IPS-18c (cell line): ENCODE data around the gene LRRN4.
"Not testable (repeated sequence)": the region's sequence is repeated elsewhere in the genome, so short reads cannot be mapped to it uniquely, and the experiment has no call there.

Source experiments
- H3K4me3 ChIP-seq: 2 replicates; pipeline ENCODE4 v1.7.0; 2013; ENCODE audit warnings: low read depth, mild to moderate bottlenecking, low read length, moderate library complexity; ENCODE audit not compliant: insufficient read depth
- H3K9me3 ChIP-seq: one replicate; pipeline ENCODE4 v1.6.1; 2013; ENCODE audit warnings: mild to moderate bottlenecking, low read length, moderate library complexity; ENCODE audit not compliant: control insufficient read depth, insufficient read depth

LRRN4 gene

DNA sequence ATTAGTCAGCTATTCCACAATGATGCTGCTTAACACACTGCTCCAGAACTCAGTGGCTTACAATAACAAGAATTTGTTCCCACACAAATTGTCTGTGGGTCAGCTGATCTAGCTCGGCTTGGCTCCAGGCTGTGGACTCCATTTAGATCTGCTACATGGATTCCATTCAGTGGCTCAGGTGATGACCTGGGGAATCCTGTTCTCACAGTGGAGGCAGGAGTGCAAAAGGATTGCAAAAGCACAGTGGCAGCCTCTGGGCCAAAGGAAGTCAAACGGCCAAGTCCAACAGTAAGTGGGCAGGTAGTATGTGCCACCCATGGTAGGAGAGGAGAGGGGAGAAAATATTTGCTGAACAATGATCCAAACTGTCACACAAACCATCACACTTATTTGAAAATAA, 15.8 kb upstream of the LRRN4 start:
- Histone ChIP-seq H3K4me3 (no peak overlapping the region), H3K9me3 (no peaks in the 10 kb centered on the region)

DNA sequence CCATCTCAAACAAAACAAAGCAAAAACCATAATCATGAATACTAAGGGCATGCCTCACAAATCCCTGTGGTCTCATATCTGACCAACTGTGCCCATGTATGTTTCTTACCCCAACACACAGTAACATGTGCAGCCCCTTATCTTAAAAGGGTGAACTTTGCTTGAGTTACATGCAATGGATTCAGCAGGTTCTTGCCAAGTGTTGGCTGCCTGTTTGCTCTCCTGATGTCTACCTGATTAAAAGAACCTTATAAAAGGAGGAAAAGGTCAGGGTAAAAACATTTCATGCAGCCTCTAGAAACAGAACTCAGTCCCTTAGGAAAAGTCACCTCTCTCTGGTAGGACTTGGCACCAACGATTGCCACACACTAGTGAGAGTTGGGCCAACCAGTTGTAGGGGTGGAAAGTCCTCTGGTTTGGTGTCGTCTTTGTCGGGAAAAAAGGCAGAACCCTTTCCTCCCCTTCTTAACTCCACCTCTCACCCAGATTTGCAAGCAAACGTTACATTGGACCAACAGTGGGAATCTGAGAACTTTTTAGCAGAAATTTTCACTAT, 14.0 kb upstream of the LRRN4 start:
- H3K4me3 ChIP-seq = no peak overlapping the region

DNA sequence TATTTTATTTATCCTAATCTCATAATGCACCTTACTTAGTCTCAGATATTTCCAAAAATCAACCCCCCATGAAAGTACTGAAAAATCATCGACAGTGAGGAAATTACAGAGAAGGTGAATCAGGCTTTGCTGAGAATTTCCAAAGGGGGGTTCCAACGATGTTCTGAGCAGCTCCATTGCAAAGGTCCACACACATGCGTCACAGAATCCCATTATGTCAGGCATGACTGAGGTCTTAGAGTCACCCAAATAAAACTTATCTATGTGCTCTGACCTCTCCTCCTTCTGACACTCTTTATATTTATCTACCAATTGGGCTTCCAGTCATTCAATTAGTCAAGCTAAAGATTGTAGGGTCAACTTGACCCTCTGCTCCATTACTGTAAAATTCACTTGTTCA, 12.7 kb upstream of the LRRN4 start:
- H3K4me3 ChIP-seq = no peak overlapping the region

More for the DNA sequence above, 14.0 kb upstream of the LRRN4 start:
- no peaks in the 10 kb centered on the region for H3K9me3 ChIP-seq

DNA sequence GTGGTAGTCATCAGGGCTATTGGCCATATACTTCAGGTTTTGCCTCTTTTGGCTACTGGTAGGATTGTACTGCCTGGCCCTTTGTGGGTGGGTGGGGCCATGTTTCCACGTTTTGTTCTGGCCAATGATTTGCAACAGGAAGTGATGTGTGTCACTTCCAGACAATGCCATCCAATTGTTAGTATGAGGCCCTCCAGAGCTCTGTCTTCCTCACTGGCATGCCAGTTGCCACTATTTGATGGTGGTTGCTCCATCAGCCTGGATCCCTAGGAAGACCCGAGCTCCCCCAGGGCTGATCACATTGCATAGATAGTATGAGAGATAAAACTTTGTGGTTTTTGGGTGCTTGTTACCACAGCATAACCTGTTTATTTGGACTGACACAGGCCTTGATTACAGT, 7.7 kb upstream of the LRRN4 start:
- no peak overlapping the region for H3K4me3 ChIP-seq
- H3K9me3 ChIP-seq = no peaks in the 10 kb centered on the region

More for the DNA sequence above, 12.7 kb upstream of the LRRN4 start:
- H3K9me3 ChIP-seq = no peaks in the 10 kb centered on the region

GRCh38 chr20:6060213-6060612, 6.4 kb upstream of the LRRN4 start:
- no peaks in the 10 kb centered on the region for H3K9me3 ChIP-seq
- H3K4me3 ChIP-seq = no peak overlapping the region

DNA sequence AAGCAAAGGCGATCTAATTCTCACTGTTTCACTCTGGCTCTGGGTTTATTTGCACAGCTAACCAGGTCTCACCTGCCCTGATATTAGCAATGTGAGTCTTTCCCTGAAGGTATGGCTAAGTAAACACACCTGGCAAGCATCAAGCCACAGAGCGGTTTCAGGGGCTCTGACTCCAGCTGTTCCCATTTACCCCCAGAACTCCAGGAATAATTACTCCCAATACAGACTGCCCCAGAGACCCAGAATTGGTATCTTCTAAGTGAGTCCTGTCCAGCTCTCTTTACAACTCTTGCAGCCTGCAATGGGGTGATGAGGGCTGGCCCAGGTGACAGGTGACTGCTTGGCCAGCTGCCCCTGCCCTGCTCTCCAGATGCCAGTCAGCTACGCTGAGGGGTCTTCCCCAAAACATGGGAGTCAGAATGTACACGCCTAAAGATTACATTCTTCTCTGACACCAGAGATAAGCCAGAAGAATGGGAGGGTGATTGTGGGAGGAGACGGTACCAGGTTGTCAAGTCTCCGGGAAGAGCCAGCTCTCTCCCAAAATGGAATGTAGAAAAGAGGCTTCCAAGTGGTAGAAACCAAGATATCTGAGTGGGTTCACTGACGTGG, 4.9 kb upstream of the LRRN4 start:
- H3K9me3 ChIP-seq = no peaks in the 10 kb centered on the region
- H3K4me3 ChIP-seq = no peak overlapping the region

GRCh38 chr20:6057691-6058090, 3.8 kb upstream of the LRRN4 start:
- Histone ChIP-seq H3K9me3 (no peaks in the 10 kb centered on the region), H3K4me3 (no peak overlapping the region)

DNA sequence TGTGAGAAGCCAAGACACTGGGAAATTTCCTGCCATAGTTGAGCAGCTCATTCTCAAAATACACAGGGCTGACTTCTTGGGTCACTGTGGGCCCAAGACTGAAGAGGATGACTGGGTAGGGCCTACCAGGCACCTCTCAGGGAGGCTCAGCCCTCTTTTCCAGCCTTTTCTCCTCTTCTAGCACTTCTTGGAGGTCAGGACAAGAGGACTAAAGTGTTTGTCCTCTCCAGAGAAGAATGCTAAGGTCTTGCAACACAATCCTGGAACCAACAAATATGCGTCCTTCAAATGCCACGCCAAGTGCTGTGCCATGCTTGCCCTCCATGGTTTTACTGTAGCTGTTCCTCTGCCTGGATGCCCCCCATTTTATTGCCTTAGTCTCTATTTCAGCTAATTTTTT, 3.3 kb upstream of the LRRN4 start:
- Histone ChIP-seq H3K4me3 (no peak overlapping the region), H3K9me3 (no peaks in the 10 kb centered on the region)

GRCh38 chr20:6055981-6056569, 2.2 kb upstream of the LRRN4 start:
- Histone ChIP-seq H3K4me3 (no peak overlapping the region), H3K9me3 (no peaks in the 10 kb centered on the region)

GRCh38 chr20:6055161-6055783, 1.4 kb upstream of the LRRN4 start:
- no peaks in the 10 kb centered on the region for H3K9me3 ChIP-seq
- H3K4me3 ChIP-seq = no peak overlapping the region

- not testable (repeated sequence) for H3K9me3 ChIP-seq, H3K4me3 ChIP-seq
These were observed 810 bp upstream of the LRRN4 start for GRCh38 chr20:6054689-6055051.

DNA sequence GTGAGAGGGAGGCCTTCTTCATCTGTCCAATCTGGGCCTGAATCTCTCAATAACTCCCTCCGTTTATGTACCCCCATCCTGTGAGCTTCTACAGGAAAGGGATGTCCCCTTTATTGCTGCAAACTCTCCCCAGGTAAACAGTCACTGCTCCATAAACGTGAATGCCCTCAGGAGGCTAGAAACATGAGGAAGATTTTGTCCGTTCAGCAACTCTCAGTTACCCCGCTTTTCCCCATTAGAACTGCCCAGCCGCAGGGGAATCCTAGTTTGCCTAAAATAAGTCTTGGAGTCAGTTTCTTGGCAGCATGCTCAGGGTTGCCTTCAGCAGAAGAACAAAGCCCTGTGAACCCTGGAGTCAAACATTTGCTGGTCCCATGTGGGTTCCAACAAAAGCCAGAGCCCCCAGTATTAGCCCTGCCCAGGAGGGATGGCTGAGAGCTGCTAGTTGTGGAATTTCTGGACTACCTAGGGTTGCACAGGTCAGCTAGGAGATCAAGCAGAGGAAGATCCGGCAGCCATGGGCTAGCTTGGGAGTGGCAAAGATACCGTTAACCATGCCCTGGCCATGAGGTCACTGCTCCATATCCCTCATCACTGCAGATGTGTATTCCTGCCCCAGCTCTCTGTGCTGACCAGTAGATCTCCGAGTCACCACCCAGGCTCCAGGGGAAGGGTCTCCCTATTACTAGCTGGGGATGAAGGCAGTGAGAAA, 640 bp downstream of the LRRN4 start:
- Histone ChIP-seq H3K4me3 (peak overlapping the region; percentile 58), H3K9me3 (no peaks in the 10 kb centered on the region)

DNA sequence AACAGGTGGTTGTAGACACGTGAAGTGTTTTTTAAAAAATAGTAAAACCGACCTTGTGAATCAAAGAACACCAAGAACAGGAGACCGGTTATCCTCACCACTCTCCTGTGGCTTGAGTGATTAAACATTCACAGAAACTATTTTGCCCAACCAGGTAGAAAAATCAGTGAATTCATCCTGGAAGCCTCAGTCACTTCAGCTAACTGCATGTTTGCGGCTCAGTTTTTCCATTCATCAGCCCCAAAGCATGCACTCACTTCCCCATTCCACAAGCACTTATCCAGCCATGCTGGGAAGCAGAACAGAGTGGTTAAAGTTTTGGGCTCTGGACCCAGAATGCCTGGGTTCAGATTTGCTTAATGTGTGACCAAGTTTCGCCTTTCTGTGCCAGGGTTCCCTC, 2.4 kb downstream of the LRRN4 start:
- Histone ChIP-seq H3K9me3 (no peaks in the 10 kb centered on the region), H3K4me3 (peak overlapping the region; percentile 58; the same call in 1 of the 2 replicates)

DNA sequence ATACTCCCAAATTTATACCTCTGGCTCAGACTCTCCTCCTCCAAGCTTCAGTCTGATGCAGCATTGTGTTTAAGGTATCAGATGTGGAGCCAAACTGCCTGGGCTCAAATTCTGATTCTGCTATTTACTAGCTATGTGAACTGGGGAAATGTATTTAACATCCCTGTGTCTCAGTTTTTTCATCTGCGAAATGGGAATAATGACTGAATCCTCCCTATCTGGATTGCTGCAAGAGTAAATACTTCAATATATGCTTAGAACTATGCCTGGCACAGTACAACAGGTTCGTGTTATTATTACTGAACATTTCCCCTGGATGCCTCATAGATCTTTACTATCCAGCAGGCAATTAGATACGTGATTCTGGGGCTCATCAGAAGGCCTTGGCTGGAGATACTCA, 5.5 kb downstream of the LRRN4 start:
- Histone ChIP-seq H3K4me3 (no peak overlapping the region), H3K9me3 (no peaks in the 10 kb centered on the region)

DNA sequence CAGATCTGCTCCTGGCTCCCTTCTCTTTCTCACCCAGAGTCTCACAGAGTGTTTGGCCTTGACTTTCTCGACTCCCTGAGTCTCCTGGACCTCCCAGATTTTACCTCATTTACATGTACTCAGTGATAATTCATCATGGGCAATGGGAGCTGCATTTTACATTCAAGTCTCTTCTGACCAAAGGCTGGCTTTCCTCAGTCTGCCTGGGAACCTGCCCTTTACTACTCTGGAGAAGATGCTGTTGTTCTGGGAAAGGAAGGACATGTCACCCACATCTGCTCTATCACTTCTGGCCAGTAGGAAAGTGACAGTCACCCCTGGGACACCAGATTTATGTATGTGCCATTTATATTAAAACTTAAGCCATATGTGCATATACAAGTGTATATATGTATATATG, 7.4 kb downstream of the LRRN4 start:
- no peaks in the 10 kb centered on the region for H3K9me3 ChIP-seq

DNA sequence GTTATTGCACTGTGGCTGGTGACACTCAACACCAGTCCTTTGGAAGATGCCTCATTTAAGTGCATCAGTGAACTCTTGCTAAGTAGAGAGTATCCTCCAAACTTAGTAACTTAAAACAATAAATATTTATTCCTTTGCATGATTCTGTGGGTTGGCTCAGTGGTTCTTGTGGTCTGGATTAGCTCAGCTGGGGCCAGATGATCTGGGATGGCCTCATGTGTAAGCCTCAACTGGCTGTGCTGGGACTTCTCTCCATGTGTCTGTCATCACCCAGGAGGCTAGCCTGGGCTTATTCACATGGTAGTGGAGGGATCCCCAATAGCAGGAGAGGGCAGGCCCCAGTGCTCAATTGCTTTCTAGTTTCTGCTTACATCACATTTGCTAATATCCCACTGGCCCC, 8.3 kb downstream of the LRRN4 start:
- H3K9me3 ChIP-seq = no peaks in the 10 kb centered on the region
- no peak overlapping the region for H3K4me3 ChIP-seq

More for the DNA sequence above, 7.4 kb downstream of the LRRN4 start:
- H3K4me3 ChIP-seq = no peak overlapping the region

GRCh38 chr20:6044115-6044514, 9.7 kb downstream of the LRRN4 start:
- Histone ChIP-seq H3K9me3 (no peaks in the 10 kb centered on the region), H3K4me3 (no peak overlapping the region)

DNA sequence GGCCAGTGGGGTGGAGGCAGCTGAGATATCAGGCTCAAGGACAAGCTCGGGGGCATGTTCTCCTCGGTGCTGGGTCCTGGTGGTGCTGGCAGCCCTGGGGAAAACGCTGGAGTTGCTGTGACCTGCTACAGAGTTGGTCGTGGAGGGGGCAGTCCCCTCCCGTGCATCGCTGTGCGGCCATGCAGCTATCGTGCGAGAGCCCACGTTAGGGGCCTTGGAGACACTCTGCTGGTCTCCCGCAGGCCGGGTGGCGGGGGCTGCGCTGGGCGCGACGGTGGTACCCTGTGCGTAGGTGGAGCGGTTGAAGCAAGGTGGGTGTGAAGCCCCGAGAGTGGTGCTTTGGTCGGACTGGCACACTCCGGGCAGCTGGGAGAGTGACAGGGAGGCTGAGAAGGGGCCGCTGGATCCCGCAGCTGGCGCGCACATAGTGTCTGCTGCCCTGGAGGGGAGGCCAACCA, 12.0 kb downstream of the LRRN4 start:
- H3K9me3 ChIP-seq = no peaks in the 10 kb centered on the region
- H3K4me3 ChIP-seq = no peak overlapping the region
